Measurements from ENCODE around the gene LRRC55.

GRCh38 chr11:57190548-57190947 lies 8.8 kb downstream of the LRRC55 start:
- TF ChIP-seq, protein P1, sequence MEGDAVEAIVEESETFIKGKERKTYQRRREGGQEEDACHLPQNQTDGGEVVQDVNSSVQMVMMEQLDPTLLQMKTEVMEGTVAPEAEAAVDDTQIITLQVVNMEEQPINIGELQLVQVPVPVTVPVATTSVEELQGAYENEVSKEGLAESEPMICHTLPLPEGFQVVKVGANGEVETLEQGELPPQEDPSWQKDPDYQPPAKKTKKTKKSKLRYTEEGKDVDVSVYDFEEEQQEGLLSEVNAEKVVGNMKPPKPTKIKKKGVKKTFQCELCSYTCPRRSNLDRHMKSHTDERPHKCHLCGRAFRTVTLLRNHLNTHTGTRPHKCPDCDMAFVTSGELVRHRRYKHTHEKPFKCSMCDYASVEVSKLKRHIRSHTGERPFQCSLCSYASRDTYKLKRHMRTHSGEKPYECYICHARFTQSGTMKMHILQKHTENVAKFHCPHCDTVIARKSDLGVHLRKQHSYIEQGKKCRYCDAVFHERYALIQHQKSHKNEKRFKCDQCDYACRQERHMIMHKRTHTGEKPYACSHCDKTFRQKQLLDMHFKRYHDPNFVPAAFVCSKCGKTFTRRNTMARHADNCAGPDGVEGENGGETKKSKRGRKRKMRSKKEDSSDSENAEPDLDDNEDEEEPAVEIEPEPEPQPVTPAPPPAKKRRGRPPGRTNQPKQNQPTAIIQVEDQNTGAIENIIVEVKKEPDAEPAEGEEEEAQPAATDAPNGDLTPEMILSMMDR (optimal IDR thresholded peaks at IDR 0.05 in 1 of 3, IDR thresholded peaks at IDR 0.05 in 1 of 3, conservative IDR thresholded peaks at IDR 0.05 in 1 of 3; ENCODE audit: extremely low read depth in 1 of 3, insufficient read depth in 2 of 3, low read length in 3 of 3): no peak
- TF ChIP-seq EZH2 (IDR thresholded peaks at IDR 0.05; ENCODE audit: low read length): no peak

All from keratinocyte (primary cell).